K562 (cell line): ENCODE data around the gene SLC48A1. TPM values are rescaled to one million over a fixed set of nuclear protein-coding genes. Genes with fewer than 3 reads are reported as not detected.

Experiments
- BMI1 ChIP-seq: fragments of 150-350 bp; IDR thresholded peaks from 2 replicates; pipeline ENCODE4 v1.6.1; 2014; ENCODE audit warnings: low read length
- BRCA1 ChIP-seq, 2 experiments: fragments of 450-650 bp in 1 of 2; sonication (generic) in 1 of 2; formaldehyde crosslinking in 1 of 2; IDR thresholded peaks; 2 replicates each; pipeline versions ENCODE4 v1.5.0 to v1.6.1; 2017 to 2020; ENCODE audit warnings: mild to moderate bottlenecking in 1 of 2, missing genetic modification reagents in 1 of 2
- BRD9 ChIP-seq: fragments of 450-650 bp; IDR thresholded peaks from 2 replicates; pipeline ENCODE4 v1.6.1; 2018; ENCODE audit warnings: low read depth; ENCODE audit not compliant: partially characterized antibody
- E4F1 ChIP-seq: fragments of 250-450 bp; sonication (Bioruptor Pico); IDR thresholded peaks from 2 replicates; pipeline ENCODE4 v1.5.0; 2021; ENCODE audit warnings: mild to moderate bottlenecking, borderline replicate concordance
- EGR1 ChIP-seq: fragments of 450-650 bp; conservative IDR thresholded peaks from 2 replicates; pipeline ENCODE4 v1.6.1; 2017; ENCODE audit warnings: mild to moderate bottlenecking
- ETS1 ChIP-seq: conservative IDR thresholded peaks from 2 replicates; pipeline ENCODE4 v1.6.1; 2011; ENCODE audit warnings: low read depth, mild to moderate bottlenecking, low read length; ENCODE audit not compliant: control insufficient read depth
- FOSL1 ChIP-seq: fragments of 200-800 bp; sonication (Bioruptor generic); conservative IDR thresholded peaks from 2 replicates; pipeline ENCODE4 v1.6.1; 2016; ENCODE audit warnings: missing genetic modification characterization, missing compliant biosample characterization
- FOXJ2 ChIP-seq: fragments of 200-800 bp; sonication (Bioruptor generic); IDR thresholded peaks from 2 replicates; pipeline ENCODE4 v1.6.1; 2016; ENCODE audit warnings: missing genetic modification characterization, missing compliant biosample characterization
- GABPA ChIP-seq: fragments of 200-800 bp; sonication (Bioruptor generic); conservative IDR thresholded peaks from 2 replicates; pipeline ENCODE4 v1.6.1; 2016; ENCODE audit warnings: low read depth, missing genetic modification characterization, missing compliant biosample characterization
- MEF2A ChIP-seq: IDR thresholded peaks from 2 replicates; pipeline ENCODE4 v1.6.1; 2011; ENCODE audit warnings: low read depth, mild to moderate bottlenecking, low read length, moderate library complexity; ENCODE audit not compliant: control insufficient read depth
- NFE2L1 ChIP-seq: fragments of 450-650 bp; IDR thresholded peaks from 2 replicates; pipeline ENCODE4 v1.6.1; 2016; ENCODE audit warnings: missing genetic modification characterization, low read depth, mild to moderate bottlenecking, missing compliant biosample characterization, moderate library complexity, borderline replicate concordance
- NR4A1 ChIP-seq, 2 experiments: fragments of 250-450 bp in 1 of 2; fragments of 450-650 bp in 1 of 2; sonication (Bioruptor Pico) in 1 of 2; IDR thresholded peaks; 2 replicates each; pipeline versions ENCODE4 v1.4.0 to v1.6.1; 2016 to 2020; ENCODE audit warnings: mild to moderate bottlenecking in 2 of 2, missing compliant biosample characterization in 1 of 2, missing genetic modification characterization in 1 of 2, moderate library complexity in 1 of 2
- RUNX1 ChIP-seq: sonication (generic); IDR thresholded peaks from 2 replicates; pipeline ENCODE4 v1.6.1; 2016; ENCODE audit warnings: antibody characterized with exemption, low read depth
- ZNF589 ChIP-seq: fragments of 200-800 bp; sonication (Bioruptor generic); IDR thresholded peaks from 2 replicates; pipeline ENCODE4 v1.6.1; 2016; ENCODE audit warnings: low read depth, missing genetic modification characterization, missing compliant biosample characterization
- polyA plus RNA-seq, 8 experiments: library from polyadenylated mRNA; depleted of rRNA in 4 of 8; stranded (reverse) in 5 of 8; unstranded in 3 of 8; fragments of >200 nt; fragmentation: Nextera tagmentation in 2 of 8; fragmentation: Illumina TruSeq in 1 of 8; extraction: Ambion mirVana in 2 of 8; extraction: Trizol in 1 of 8; gene quantifications; 2 replicates each; pipeline versions ENCODE4 v1.2.1 to v1.2.3, GENCODE V29; 2011 to 2014; ENCODE audit warnings: inconsistent platforms in 1 of 8, missing spikeins in 1 of 8
- total RNA-seq, 7 experiments: library from RNA; depleted of rRNA in 6 of 7; stranded (reverse); fragments of >200 nt in 6 of 7; fragmentation: Illumina TruSeq in 2 of 7; extraction: Trizol in 2 of 7; gene quantifications; 2 replicates each; pipeline versions ENCODE4 v1.2.1 to v1.2.3, GENCODE V29; 2011 to 2021; ENCODE audit warnings: low replicate concordance in 1 of 7
- TF ChIP-seq, protein P1 (sequence below): fragments of 450-650 bp; IDR thresholded peaks from 2 replicates; pipeline ENCODE4 v1.6.1; 2018; ENCODE audit warnings: mild to moderate bottlenecking, low read depth; ENCODE audit not compliant: partially characterized antibody
- TF ChIP-seq, protein P2 (sequence below): IDR thresholded peaks from 2 replicates; pipeline ENCODE4 v1.6.1; 2011; ENCODE audit not compliant: insufficient read length; ENCODE audit errors: extremely low read depth
- TF ChIP-seq, protein P3 (sequence below): IDR thresholded peaks from 2 replicates; pipeline ENCODE4 v1.6.1; 2012; ENCODE audit warnings: low read depth, low read length, improper control_type of control experiment, borderline replicate concordance

Gene SLC48A1
- total and polyA plus RNA-seq, 9 of the 15 experiments (the other 6 are each of a cell fraction or from before 2014, with no cell fraction given), result 10.7 to 37.5 (median 18.7) TPM

DNA sequence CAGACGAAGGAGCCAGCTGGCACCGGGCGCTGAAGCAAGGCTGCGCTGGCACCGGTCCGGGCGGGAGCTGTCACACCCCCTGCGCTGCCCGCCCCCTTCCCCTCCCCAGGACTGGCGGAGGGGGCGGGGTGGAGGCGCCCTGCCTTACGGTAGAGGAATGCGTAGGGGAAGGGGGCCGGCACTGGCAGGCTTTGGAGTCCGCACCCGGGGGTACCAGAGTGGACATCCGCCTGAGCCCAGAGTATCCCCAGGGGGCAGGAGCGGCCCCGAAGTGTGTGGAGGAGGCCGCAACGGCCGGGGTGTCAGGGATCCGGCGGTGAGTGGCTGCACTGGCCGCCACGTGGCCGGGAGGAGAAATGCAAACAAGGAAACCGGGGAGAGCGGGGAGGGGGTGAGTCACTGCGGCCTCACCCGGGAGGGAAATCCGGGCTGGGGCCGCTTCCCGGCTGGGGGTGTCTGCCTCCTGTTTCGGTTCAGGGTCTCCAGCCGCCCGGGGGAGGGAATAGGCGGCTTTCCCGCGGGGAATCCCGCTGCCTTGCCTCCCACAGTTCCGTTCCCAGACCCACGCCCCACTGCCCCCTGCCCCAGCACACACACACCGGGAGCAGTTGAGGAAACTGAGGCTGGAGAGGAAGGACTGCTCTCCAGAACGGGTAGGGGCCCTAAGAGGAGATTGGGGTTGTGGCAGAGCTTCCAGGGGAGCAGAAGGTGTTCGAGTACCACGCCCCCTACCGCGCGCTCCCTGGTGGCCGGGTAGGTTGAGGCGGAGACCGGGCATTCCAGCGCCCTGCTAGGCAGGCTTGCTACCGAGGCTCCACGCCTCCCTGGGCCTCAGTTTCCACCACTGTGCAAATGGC is 14.0 kb upstream of the SLC48A1 start, which contains the start of gene RAPGEF3 (continued):
- TF ChIP-seq, protein P1, sequence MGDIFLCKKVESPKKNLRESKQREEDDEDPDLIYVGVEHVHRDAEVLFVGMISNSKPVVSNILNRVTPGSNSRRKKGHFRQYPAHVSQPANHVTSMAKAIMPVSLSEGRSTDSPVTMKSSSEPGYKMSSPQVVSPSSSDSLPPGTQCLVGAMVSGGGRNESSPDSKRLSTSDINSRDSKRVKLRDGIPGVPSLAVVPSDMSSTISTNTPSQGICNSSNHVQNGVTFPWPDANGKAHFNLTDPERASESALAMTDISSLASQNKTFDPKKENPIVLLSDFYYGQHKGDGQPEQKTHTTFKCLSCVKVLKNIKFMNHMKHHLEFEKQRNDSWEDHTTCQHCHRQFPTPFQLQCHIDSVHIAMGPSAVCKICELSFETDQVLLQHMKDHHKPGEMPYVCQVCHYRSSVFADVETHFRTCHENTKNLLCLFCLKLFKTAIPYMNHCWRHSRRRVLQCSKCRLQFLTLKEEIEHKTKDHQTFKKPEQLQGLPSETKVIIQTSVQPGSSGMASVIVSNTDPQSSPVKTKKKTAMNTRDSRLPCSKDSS, result no peak
- TF ChIP-seq NR4A1 (CRISPR knock-in tag; IDR thresholded peaks at IDR 0.05) (no peak), NR4A1 (tag; IDR thresholded peaks at IDR 0.05) (peak; percentile 54; the same call in 1 of the 2 replicates), RUNX1 (0 out of 2 replicates have a peak, but pooled peaks have one; percentile 11), EGR1 (peak; percentile 59), FOXJ2 (tag) (no peak), BRCA1 (IDR thresholded peaks at IDR 0.05) (no peak), BRCA1 (CRISPR knock-in tag; IDR thresholded peaks at IDR 0.05) (no peak), GABPA (peak; percentile 38; the same call in 1 of the 2 replicates), BMI1 (no peak), ZNF589 (no peak), MEF2A (no peak), FOSL1 (tag) (peak; percentile 92), BRD9 (no peak), ETS1 (peak; percentile 73), E4F1 (CRISPR knock-in tag) (no peak), NFE2L1 (no peak)
- TF ChIP-seq, protein P2, sequence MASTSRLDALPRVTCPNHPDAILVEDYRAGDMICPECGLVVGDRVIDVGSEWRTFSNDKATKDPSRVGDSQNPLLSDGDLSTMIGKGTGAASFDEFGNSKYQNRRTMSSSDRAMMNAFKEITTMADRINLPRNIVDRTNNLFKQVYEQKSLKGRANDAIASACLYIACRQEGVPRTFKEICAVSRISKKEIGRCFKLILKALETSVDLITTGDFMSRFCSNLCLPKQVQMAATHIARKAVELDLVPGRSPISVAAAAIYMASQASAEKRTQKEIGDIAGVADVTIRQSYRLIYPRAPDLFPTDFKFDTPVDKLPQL, result no peak
- TF ChIP-seq, protein P3, sequence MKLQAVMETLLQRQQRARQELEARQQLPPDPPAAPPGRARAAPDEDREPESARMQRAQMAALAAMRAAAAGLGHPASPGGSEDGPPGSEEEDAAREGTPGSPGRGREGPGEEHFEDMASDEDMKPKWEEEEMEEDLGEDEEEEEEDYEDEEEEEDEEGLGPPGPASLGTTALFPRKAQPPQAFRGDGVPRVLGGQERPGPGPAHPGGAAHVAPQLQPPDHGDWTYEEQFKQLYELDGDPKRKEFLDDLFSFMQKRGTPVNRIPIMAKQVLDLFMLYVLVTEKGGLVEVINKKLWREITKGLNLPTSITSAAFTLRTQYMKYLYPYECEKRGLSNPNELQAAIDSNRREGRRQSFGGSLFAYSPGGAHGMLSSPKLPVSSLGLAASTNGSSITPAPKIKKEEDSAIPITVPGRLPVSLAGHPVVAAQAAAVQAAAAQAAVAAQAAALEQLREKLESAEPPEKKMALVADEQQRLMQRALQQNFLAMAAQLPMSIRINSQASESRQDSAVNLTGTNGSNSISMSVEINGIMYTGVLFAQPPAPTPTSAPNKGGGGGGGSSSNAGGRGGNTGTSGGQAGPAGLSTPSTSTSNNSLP, result no peak
